ENCODE measurements around the gene SLC6A9. TPM values are rescaled to one million over a fixed set of nuclear protein-coding genes. Genes with fewer than 3 reads are reported as not detected.

SLC6A9 gene
- polyA plus RNA-seq, 3 donors = not detected

DNA sequence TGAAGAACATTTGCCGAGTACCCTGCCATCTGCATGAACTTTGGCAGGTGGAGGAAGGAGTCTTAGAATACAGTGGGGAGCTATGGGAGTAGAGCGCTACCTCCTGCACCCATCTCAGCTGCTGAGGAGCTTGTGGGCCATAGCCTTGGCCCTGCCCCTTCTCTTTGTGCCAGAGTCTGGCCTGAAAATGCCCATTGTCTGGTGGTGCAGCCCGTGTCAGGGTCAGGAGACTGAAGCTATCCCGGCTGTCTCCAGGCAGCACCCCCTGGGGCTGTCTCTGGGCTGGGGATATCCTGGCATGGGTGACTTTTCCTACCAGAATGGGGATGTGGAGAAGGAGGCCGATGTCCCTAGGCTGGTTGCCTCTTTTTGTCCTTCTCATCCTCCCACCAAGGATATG, 77.2 kb downstream of the SLC6A9 start:
- no peak overlapping the region for H3K9ac ChIP-seq (ENCODE audit: insufficient read depth, low read length, poor library complexity, severe bottlenecking)
- peaks cover 37 to 63% of the 10 kb centered on the region in 2 donors for H3K36me3 ChIP-seq (replicated peaks in 1 of 2; ENCODE audit: control insufficient read depth in 1 of 2, insufficient read depth in 2 of 2, low read length in 2 of 2)
- H2AFZ ChIP-seq (ENCODE audit: insufficient read depth, low read depth, low read length, poor library complexity, severe bottlenecking) = no peak overlapping the region
- Mint-ChIP-seq H3K4me1 (peaks cover 5% of the 10 kb centered on the region), H3K9me3 (no peaks in the 10 kb centered on the region), H3K27ac (no peak overlapping the region), H3K4me3 (no peak overlapping the region), H3K36me3 (peaks cover 40 to 58% of the 10 kb centered on the region in 2 donors), H3K27me3 (ENCODE audit: low read depth in 3 of 3) (no peaks in the 10 kb centered on the region)
- no peak for DNase-seq
- H3K9me3 ChIP-seq (replicated peaks in 1 of 2; ENCODE audit: control insufficient read depth in 1 of 2, insufficient read depth in 1 of 2, low read length in 2 of 2) = no peaks in the 10 kb centered on the region
- TF ChIP-seq, protein P1, sequence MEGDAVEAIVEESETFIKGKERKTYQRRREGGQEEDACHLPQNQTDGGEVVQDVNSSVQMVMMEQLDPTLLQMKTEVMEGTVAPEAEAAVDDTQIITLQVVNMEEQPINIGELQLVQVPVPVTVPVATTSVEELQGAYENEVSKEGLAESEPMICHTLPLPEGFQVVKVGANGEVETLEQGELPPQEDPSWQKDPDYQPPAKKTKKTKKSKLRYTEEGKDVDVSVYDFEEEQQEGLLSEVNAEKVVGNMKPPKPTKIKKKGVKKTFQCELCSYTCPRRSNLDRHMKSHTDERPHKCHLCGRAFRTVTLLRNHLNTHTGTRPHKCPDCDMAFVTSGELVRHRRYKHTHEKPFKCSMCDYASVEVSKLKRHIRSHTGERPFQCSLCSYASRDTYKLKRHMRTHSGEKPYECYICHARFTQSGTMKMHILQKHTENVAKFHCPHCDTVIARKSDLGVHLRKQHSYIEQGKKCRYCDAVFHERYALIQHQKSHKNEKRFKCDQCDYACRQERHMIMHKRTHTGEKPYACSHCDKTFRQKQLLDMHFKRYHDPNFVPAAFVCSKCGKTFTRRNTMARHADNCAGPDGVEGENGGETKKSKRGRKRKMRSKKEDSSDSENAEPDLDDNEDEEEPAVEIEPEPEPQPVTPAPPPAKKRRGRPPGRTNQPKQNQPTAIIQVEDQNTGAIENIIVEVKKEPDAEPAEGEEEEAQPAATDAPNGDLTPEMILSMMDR (IDR thresholded peaks at IDR 0.05) = no peak
- WGBS (ENCODE audit: insufficient coverage) = 100% methylated on average over 2 of the region's 5 CpGs
- intact Hi-C loops (cut with micrococcal nuclease) = no loop called here
- peaks cover 10% of the 10 kb centered on the region for H3K79me2 ChIP-seq (ENCODE audit: insufficient read depth, low read length)
- H3K4me3 ChIP-seq (replicated peaks in 1 of 3; ENCODE audit: low read depth in 2 of 3, low read length in 3 of 3) = no peak overlapping the region
- H3K4me1 ChIP-seq (ENCODE audit: control insufficient read depth in 1 of 2, insufficient read depth in 2 of 2, low read length in 2 of 2) = no peaks in the 10 kb centered on the region
- H3K4me2 ChIP-seq (replicated peaks; ENCODE audit: extremely low read depth, low read length, poor library complexity, severe bottlenecking) = no peak overlapping the region
- H4K20me1 ChIP-seq (ENCODE audit: insufficient read depth, low read length) = peaks cover 4% of the 10 kb centered on the region
- H3K27ac ChIP-seq (ENCODE audit: low read depth in 1 of 2, low read length in 2 of 2) = no peak overlapping the region
- no peaks in the 10 kb centered on the region for H3K27me3 ChIP-seq (ENCODE audit: control insufficient read depth in 2 of 2, insufficient read depth in 2 of 2, low read length in 2 of 2)

DNA sequence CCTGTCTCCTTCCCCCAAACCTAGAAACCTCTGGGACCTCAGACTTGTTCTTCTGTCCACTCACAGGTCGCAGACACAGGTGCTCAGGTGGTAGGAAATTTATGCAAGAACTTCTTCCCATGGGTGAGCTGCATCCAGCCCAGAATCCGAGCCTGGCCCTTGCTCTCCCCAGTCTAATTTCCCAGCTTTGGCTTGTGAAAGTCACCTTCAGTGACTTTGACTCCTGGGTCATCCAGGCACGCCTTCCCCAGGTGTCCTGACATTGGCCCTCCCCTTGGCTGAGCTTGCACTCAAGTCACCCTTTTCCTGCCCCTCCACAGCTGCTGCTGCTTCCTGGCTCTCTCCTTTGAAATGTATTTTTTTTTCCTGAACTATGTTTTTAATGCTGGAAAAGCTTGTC, 77.9 kb downstream of the SLC6A9 start:
- intact Hi-C loops (cut with micrococcal nuclease) = no loop called here
- H3K27ac Mint-ChIP-seq = peak overlapping the region in 1 of 7 donors; percentile 52

More for the DNA sequence above, 77.9 kb downstream of the SLC6A9 start:
- Histone ChIP-seq H3K27me3 (ENCODE audit: control insufficient read depth in 2 of 2, insufficient read depth in 2 of 2, low read length in 2 of 2) (no peaks in the 10 kb centered on the region), H4K20me1 (ENCODE audit: insufficient read depth, low read length) (peaks cover 4% of the 10 kb centered on the region), H3K9me3 (replicated peaks in 1 of 2; ENCODE audit: control insufficient read depth in 1 of 2, insufficient read depth in 1 of 2, low read length in 2 of 2) (no peaks in the 10 kb centered on the region), H3K36me3 (replicated peaks in 1 of 2; ENCODE audit: control insufficient read depth in 1 of 2, insufficient read depth in 2 of 2, low read length in 2 of 2) (peaks cover 33 to 59% of the 10 kb centered on the region in 2 donors), H3K79me2 (ENCODE audit: insufficient read depth, low read length) (peaks cover 10% of the 10 kb centered on the region), H3K4me1 (ENCODE audit: control insufficient read depth in 1 of 2, insufficient read depth in 2 of 2, low read length in 2 of 2) (no peaks in the 10 kb centered on the region), H3K4me3 (replicated peaks in 1 of 3; ENCODE audit: low read depth in 2 of 3, low read length in 3 of 3) (no peak overlapping the region), H2AFZ (ENCODE audit: insufficient read depth, low read depth, low read length, poor library complexity, severe bottlenecking) (no peak overlapping the region), H3K9ac (ENCODE audit: insufficient read depth, low read length, poor library complexity, severe bottlenecking) (no peak overlapping the region), H3K27ac (ENCODE audit: low read depth in 1 of 2, low read length in 2 of 2) (no peak overlapping the region), H3K4me2 (replicated peaks; ENCODE audit: extremely low read depth, low read length, poor library complexity, severe bottlenecking) (no peak overlapping the region)
- peaks cover 12% of the 10 kb centered on the region for H3K4me1 Mint-ChIP-seq
- TF ChIP-seq, protein P1 (IDR thresholded peaks at IDR 0.05) = no peak
- H3K9me3 Mint-ChIP-seq = no peaks in the 10 kb centered on the region
- DNase-seq = no peak
- WGBS (ENCODE audit: insufficient coverage) = 91% methylated on average over 2 of the region's 3 CpGs
- no peaks in the 10 kb centered on the region for H3K27me3 Mint-ChIP-seq (ENCODE audit: low read depth in 3 of 3)
- H3K4me3 Mint-ChIP-seq = no peak overlapping the region
- peaks cover 33 to 51% of the 10 kb centered on the region in 2 donors for H3K36me3 Mint-ChIP-seq

All from CD14-positive monocyte (primary cell).